ENCODE measurements around the gene LRRC25.

GRCh38 chr19:18418483-18419194, 21.2 kb upstream of the LRRC25 start:
- TF ChIP-seq CTCF (conservative IDR thresholded peaks at IDR 0.05 in 1 of 2, IDR thresholded peaks at IDR 0.05 in 1 of 2; ENCODE audit: low read depth in 1 of 2, low read length in 2 of 2) = no peak
- TF ChIP-seq EZH2 (IDR thresholded peaks at IDR 0.05; ENCODE audit: low read length, missing control alignments) = no peak
